Measurements from ENCODE around the gene GPC5.

- TF ChIP-seq YY1 (tag by site-specific recombination; IDR thresholded peaks at IDR 0.05), result no peak
- TF ChIP-seq CTCF (tag by site-specific recombination; IDR thresholded peaks at IDR 0.05), result no peak
- no peak for TF ChIP-seq MYNN (tag by site-specific recombination; IDR thresholded peaks at IDR 0.05; ENCODE audit: borderline replicate concordance)
- no peak for TF ChIP-seq ZNF362 (tag by site-specific recombination; IDR thresholded peaks at IDR 0.05)
- no peak for TF ChIP-seq ZNF10 (tag by site-specific recombination; IDR thresholded peaks at IDR 0.05)
- TF ChIP-seq ZNF311 (tag by site-specific recombination; IDR thresholded peaks at IDR 0.05; ENCODE audit: borderline replicate concordance), result no peak
- TF ChIP-seq ZNF501 (tag by site-specific recombination; IDR thresholded peaks at IDR 0.05), result no peak
- no peak for TF ChIP-seq ZNF558 (tag by site-specific recombination; IDR thresholded peaks at IDR 0.05)
- TF ChIP-seq PRDM10 (tag by site-specific recombination; IDR thresholded peaks at IDR 0.05), result no peak
- no peak for TF ChIP-seq ZNF133 (tag by site-specific recombination; IDR thresholded peaks at IDR 0.05)
- no peak for TF ChIP-seq ZNF280C (tag by site-specific recombination; IDR thresholded peaks at IDR 0.05)
Observed at GRCh38 chr13:92626274-92626673, 1227.9 kb downstream of the GPC5 start.

Measured in HEK293 (cell line).